NCI-H748 (cell line): ENCODE data around the gene CPED1.
A peak's percentile ranks its signal among the peaks of the same experiment; 100 is the strongest.
"Not testable (repeated sequence)": the region's sequence is repeated elsewhere in the genome, so short reads cannot be mapped to it uniquely, and the experiment has no call there.

Experiments used
- DNase-seq: peaks from one replicate; lab custom pipeline; 2025; ENCODE audit not compliant: unreplicated experiment; lab: John Stamatoyannopoulos, UW

Gene CPED1

DNA sequence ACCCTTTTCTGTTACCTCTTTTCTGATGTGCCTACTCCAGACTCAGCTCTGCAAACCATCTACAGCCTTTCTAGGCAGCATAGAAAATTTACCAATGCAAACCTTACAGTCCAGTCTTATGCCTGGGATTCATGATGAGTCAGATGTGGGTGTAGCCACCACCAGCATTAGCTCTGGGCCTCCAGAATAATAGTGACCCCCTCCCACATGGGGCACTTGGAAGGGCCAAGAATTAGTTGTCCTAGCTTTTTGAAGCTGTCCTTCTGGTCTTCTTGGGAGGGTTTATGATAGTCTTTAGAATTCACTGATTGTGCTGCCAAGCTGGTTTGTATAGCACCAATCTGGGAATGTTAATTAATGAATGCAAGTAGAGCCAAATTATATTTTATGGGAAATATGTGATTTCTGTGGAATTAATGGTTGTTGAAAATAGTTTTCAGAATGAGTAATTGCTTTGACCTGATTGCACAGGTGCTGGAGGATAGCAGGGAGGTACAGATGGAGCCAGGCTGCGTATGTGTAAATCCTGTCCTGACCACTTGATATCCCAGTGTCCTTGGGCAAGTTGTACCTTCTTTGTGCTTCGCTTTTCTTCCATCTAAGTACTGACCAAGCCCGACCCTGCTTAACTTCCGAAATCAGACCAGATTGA is 94.8 kb downstream of the CPED1 start:
- no peak for DNase-seq

DNA sequence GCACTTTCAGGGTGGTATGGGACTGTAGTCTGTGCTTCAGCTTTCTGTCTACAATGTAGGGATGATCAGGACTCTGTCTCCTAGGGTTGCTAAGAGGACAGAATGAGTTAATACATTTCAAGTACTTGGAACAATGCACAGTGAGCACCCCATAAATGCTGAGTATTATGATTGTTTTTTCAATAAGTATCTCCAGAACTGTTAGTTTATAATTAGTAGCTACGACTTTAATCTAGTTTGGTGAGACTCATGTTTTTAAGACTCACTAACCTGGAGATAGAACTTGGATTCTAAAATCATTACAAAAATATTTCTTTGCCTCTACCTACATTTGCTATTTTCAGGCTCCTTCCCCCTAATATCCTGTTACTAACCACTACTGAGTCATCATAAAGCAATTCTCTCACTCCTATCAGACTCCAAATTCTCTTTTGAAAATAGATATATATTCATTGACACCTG is 95.3 kb downstream of the CPED1 start:
- no peak for DNase-seq

DNA sequence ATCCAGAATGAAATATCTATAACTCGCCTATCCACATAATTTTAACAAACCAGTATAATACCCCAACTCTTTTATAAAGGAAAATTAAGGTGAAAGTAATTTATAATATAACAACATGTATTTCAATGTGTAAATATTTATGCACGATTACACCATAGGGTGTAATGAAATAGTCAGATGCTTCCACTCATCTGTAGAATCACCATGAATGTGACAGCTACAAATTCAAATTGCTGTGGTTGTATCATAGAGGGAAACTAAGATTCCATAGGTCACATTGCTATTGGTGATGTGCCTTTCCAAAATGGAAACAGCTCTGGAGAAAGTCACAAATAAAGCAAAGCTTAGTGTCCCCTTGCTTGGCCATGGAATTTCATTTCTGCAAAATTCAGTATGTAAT is 95.7 kb downstream of the CPED1 start:
- no peak for DNase-seq

DNA sequence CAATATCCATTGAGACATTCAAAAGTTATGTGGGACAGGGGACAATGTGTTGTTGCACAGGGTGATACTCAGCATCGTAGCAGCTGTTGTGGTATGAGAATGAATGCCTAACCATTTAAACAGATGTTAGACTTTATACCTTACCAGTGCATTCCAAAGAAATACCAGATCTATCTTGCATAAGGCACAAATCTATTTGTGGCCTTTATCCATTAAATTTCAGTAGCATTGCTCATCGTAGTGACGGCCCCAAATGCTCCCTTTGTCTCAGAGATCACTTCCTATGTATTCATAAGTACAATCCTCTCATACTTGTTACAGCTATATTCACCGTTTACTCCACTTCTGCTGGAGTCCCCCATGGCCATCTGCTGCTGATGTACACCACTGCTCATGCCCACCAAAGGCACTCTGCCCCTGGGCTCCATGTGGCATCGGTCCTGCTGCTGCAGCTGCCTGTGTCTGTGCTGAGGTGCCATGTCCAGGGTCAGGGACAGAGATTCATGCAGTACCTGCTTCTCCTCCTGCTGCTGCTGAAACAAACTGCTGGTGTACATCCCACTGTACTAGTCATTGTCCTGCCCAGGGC is 96.3 kb downstream of the CPED1 start:
- no peak for DNase-seq

DNA sequence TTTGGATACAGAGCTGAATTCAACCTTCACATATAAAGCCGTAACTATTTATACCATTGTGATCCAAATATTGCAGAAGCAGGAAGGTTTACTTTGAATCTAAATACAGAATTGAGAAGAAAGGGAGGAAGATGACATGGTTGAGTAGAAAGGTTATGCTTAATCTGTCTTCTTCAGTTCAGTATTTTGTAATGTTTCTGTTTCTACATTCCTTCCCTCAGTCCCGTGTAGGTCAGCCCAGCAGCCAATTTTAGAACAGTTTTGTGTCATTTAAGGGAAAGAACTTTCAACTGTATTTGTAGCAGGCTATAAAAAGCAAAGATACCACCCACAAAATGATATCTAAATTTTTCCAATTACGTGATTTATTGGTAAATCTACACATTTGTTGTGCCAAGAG is 97.4 kb downstream of the CPED1 start:
- no peak for DNase-seq

DNA sequence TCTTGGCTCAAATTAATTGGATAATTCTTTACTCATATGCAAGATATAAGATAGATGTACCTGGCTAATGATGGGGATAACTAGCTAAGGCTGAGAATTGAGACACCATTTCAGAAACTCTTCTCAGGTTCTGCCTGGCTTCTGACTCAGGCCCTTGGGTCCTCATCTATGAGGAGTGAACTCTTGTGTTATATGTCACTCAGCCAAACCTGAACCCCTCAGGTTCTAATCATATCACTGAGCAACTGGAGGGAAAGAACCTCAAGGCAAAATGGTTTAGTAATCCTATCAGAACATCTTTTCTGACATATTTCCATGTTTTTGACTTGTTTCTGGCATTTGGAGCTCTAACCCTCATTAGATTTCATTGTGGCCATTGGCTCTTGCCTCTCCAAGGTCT is 100.4 kb downstream of the CPED1 start:
- no peak for DNase-seq

DNA sequence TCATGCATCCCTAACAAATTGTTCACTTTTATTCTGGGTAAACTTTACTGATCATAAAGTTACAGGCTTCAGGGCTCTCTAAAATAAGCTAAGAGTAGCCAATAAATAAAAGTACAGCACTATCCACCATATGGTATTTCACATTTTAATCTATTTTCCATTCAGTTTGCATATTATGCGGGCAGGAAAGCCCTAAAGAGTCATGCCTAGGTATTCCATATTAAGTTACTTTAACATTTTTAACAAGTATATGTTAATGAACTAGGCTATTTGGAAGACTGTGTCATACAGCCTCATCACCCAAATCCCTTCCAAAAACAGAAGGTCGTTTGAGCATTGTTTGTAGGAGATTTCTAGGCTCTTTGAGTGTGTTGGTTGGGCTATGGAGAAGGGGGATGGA is 106.3 kb downstream of the CPED1 start:
- no peak for DNase-seq

DNA sequence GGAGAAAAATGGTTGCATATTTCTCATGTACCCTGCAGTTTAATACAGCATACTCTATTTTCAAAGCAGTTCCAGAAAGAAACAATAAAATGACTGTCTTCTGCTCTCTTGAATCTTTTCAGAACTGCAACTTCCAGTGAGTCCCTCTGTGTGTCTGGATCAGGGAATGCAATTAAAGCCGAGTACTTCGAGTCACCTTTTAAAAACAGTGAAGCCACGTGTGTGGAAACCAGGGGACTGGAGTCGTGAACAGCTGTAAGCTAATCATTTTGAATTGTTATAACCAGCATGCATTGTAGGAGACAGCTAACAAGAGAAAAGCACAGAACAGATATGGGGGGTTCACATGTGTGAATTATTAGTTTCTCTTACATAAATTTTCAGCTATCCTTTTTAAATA is 109.1 kb downstream of the CPED1 start:
- peak; percentile 33 for DNase-seq

DNA sequence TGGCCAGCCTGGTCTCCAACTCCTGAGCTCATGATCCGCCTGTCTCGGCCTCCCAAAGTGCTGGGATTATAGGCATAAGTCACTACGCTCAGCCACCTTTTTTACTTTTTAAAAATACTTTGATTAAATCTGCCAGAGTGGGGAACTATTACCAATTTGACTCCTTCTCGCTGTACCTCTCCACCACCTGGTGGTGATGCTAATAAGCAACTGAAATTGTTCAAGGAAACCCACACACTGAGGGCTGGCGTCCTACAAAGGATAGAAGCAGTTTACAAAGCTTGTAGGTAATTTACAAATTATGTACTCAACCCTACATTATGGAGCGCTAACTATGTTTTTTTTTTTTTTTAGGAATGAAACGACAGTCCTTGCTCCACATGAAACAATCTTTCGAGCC is 111.1 kb downstream of the CPED1 start:
- DNase-seq = peak; percentile 14

DNA sequence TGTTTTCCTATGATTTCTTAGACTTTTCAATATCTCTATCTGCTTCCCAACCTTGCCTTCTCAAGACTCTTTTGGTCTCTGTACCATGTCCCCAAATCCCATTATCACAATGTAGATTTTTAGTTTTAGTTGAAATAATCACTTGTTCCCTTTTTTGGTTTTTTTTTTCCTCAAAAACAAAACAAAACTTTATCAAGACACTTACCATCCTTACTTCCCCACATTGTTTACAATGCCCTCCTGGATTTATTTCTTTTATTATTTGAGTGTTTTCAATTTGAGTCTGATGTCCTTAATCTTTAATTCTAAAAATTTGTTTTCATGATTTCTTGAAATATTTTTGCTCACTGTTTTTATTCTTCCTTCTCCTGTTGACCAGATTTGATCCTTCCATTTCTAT is 112.6 kb downstream of the CPED1 start:
- DNase-seq = no peak

DNA sequence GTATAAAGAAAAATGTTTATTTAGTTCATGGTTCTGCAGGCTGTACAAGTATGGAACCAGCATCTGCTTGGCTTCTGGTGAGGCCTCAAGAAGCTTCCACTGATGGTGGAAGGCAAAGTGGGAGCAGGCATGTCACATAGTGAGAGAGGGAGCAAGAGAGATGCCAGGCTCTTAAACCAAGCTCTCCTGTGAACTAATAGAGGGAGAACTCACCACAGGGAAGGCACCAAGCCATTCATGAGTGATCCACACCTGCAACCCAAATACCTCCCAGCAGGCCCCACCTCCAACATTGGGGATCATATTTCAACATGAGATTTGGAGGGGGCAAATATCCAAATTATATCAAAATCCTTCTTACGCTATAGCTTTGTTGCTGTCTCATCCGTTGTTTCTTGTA is 113.1 kb downstream of the CPED1 start:
- DNase-seq = peak; percentile 6

DNA sequence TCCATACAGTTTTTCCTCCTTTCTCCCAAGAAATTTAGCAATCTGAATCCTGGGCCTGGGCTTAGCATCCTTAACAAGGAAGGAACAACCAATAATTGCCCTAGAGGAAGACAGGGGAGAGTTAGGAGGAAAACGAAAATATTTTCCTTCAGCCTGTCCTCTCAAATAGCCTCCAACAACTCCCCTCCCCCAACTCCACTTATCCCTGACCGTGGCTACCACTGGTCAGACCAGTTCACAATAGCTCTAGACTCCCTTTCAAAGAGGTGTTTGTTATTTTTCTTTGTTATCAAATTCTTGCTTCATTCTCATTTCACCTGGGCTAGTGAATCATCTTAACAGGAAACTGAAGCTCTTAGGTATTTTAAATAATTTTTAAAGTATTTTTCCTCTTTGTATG is 114.1 kb downstream of the CPED1 start:
- DNase-seq = peak; percentile 76

DNA sequence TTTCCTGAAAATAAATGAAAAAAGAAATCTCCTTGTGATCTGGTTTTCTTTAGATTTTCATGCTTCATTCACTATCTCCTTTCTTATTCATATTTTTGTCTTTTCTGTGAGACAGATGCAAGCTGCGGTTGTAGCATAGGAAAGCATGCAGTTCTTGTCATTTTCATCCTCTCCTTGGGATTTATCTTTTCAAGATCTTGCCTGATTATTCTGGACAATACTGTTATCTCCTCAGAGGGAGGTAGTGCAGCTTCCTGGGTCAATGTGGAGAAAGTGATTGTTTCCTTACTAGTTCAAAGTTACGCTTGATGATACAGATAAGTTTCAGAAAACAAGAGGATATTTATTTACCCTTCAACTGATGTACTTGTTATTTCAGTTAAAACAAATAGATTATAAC is 114.6 kb downstream of the CPED1 start:
- DNase-seq = no peak

DNA sequence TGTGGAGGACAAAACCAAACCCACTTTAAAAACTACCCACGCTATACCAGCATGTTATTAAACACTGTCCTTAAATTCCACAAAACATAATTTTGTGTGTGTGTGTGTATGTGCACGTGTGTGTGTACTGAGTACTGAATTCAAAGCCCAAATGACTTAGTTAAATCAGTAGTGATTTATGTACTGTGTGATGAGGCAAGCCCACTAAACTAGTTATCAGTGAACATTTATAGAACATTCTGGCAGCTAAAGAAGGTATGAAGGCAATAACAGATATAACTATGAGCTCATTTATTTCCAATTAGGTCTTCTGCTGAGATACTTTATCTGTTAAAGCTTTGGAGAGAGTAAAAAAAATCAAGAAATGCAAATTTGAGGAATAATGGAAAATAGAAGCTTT is 115.1 kb downstream of the CPED1 start:
- no peak for DNase-seq

DNA sequence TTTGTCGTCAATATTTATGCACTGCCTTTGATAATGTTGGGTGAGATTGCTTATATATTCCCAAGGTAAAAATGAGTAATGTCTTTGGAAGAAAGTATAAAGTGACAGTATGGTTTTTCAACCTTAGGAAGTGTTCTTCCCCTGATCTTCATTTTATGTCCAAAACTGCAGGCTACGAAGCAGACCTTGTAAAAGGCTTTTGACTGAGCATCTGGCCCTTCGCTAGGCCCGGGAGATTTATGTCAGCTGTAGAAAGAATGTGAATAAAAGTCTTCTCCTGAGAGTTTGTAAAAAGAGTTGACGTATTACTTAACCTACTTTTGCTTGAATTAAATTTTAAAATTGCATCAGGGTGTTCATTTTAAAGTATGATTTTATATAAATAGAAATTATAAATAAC is 116.8 kb downstream of the CPED1 start:
- no peak for DNase-seq

DNA sequence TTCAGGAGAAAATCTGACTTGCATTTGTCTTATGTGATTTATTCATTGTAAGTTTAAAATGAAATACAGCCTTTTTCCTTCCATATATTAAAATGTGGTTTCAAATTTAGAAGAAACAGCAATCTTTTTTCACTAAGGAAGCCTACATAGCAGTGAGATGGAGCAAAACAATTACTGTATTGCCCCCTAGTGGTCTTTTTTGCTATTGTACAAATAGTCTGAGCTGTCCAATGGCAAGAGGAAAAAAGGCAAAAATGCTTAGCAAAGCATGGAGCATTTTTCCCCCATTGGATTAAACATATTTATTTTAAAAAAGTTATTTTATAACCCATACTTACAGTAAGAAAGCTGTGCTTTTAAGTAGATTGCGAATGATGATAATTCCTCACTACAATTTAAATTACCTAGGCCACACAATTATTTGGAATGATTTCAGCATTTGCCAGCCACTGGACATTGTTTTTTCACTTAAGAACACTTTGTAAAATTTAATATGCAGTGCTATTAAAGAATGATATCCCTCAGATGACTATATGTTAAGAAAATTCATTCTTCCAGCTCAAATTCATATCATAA is 119.5 kb downstream of the CPED1 start:
- peak; percentile 61 for DNase-seq

DNA sequence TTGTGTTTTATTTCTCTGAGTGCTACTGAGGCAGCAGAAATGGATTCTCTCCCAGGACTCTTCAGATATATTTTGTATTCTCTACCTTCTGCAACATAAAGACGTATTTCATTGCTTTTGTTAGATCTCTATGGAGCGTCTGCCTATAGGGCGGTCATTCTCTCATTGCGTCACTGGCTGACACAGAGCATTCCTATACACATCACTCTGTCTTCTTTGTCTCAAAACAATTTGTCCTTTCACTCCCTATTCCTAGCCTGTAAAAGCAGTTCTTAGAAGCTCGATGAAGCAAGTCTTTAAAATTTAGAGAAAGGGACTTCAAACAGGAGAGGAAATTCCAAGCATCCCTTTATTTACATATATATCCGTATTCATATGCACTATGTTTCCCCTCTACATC is 120.6 kb downstream of the CPED1 start:
- no peak for DNase-seq

DNA sequence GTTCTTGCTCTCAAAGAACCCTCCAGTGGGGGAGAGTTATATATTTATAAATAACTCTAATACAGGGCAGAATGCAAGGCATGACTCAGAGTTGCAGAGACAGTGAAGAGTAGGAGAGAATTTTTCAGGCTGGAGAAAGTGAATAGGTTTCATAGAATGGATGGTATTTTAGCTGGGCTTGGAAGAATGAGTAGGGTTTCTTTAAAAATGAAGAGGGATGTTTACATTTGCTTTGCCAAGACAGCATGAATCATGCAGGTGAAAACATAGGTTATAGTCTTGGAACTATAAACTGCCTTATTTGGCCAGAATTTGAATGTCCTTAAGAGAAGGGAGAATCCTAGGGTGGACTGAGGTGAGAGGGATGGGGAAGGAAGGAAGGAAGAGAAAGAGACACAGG is 124.8 kb downstream of the CPED1 start:
- DNase-seq = no peak

DNA sequence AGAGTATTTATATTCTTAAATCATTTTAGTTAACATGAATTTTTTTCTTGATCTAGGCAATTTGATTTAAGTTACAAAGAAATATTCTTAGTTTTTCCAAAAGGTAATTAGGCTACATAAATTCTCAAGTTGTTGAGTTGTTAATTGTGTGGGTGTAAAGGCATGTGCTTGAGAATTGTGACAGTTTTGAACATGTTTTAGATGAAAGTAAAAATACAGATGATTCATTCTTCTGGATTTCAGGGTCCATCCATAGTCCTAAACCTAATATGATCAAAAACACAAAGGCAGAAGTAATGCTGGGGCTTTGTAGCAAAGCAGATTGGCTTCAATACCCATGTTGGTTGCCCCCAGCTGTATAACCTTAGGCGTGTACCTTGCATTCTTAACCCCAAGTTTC is 127.9 kb downstream of the CPED1 start:
- no peak for DNase-seq

DNA sequence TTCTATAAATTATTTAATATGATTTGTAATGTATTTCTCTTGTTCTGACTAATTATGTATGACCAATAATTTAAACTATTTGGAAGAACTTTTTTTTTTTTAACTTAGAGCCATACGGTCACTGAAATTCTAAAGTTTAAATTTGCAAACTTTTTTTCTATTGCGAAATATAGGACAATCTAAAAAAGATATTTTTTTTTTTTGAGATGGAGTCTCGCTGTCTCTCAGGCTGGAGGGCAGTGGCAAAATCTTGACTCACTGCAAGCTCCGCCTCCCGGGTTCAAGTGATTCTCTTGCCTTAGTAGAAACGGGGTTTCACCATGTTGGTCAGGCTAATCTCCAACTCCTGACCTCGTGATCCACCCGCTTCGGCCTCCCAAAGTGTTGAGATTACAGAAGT is 130.5 kb downstream of the CPED1 start:
- DNase-seq = no peak

DNA sequence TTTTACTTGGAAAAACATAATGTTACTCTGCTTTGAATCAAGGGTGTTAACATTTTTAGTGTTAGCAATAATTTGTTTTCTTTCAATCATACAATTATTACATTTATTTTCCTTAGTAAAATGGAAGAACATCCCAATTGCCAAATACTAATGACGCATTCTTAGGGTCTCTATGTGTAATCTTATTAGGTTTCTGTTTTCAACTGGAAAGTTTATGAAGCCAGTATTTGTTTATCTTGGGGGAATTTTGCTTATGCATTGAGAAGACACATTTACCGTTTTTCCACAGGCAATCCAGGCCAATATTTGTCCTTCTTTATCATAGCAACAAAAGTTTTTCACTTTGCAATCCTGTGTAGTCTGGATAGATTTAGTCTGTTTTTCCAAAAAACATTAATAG is 134.5 kb downstream of the CPED1 start:
- DNase-seq = no peak

DNA sequence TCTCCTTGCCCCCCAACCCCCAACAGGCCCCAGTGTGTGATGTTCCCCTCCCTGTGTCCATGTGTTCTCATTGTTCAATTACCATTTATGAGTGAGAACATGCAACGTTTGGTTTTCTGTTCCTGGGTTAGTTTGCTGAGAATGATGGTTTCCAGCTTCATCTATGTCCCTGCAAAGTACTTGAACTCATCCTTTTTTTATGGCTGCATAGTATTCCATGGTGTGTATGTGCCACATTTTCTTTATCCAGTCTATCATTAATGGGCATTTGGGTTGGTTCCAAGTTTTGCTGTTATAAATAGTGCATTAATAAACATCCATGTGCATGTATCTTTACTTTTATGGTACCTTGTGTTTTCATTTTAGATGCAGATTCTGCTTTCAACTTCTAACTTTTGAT is 136.9 kb downstream of the CPED1 start:
- not testable (repeated sequence) for DNase-seq

DNA sequence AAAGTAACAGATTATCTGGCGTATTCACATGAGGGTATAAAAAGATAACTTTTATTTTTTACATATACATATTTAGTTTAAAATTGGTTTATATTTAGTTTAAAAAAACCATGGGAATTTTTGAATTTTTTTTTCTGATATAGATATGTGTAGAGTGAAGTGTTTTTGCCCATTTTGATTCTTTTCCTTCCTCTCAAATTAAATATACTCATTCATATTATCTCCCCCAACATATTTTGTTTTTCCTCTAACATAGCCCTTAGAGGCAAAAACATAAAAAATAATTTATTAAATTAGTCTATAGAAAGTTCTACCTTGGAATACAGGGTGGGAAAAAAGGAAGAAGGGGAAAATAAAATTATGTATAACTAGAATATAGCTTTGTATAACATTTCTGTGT is 137.7 kb downstream of the CPED1 start:
- DNase-seq = no peak
